ENCODE data around the gene EIF4E2.
"Not testable (repeated sequence)": the region's sequence is repeated elsewhere in the genome, so short reads cannot be mapped to it uniquely, and the experiment has no call there.

EIF4E2 gene

GRCh38 chr2:232529806-232530547 is 20.5 kb upstream of the EIF4E2 start:
- peaks cover 2% of the 10 kb centered on the region for H3K79me1 ChIP-seq (ENCODE audit: low read depth, low read length)
- no peaks in the 10 kb centered on the region for H3K36me3 ChIP-seq (replicated peaks in 1 of 2; ENCODE audit: control insufficient read depth in 2 of 2, insufficient read depth in 2 of 2, low read length in 2 of 2)
- H3K23ac ChIP-seq (ENCODE audit: low read depth, low read length, poor library complexity) = peak overlapping the region; percentile 0
- H3K9me3 ChIP-seq (replicated peaks in 1 of 2; ENCODE audit: control insufficient read depth in 2 of 2, insufficient read depth in 1 of 2, low read depth in 1 of 2, low read length in 2 of 2) = no peaks in the 10 kb centered on the region
- no peak for DNase-seq (ENCODE audit: low spot score)
- no peak overlapping the region for H2BK12ac ChIP-seq (ENCODE audit: low read length)
- peak overlapping the region; percentile 27 for H2BK15ac ChIP-seq (ENCODE audit: low read length)
- H3K9ac ChIP-seq (ENCODE audit: low read depth, low read length, poor library complexity) = no peak overlapping the region
- H2AFZ ChIP-seq (ENCODE audit: low read length) = no peak overlapping the region
- H4K91ac ChIP-seq (ENCODE audit: low read depth, low read length, poor library complexity) = no peak overlapping the region
- peak overlapping the region; percentile 20 for H2AK5ac ChIP-seq (ENCODE audit: low read depth, low read length)
- H3K18ac ChIP-seq (ENCODE audit: low read length) = no peak overlapping the region
- H3K14ac ChIP-seq (ENCODE audit: low read length) = no peak overlapping the region
- no peak overlapping the region for H3K27ac ChIP-seq (replicated peaks; ENCODE audit: low read length)
- H3K4me1 ChIP-seq (ENCODE audit: control insufficient read depth in 2 of 2, insufficient read depth in 1 of 2, low read depth in 1 of 2, low read length in 2 of 2) = peaks cover 0 to 7% of the 10 kb centered on the region in 2 donors
- whole genome bisulfite sequencing, 2 donors (ENCODE audit: extremely low coverage in 2 of 2, insufficient read length in 2 of 2, insufficient replicate concordance in 1 of 2) = no CpG with 5 or more reads among the region's 17 CpGs
- H3K4ac ChIP-seq (ENCODE audit: low read length) = no peak overlapping the region
- H2BK5ac ChIP-seq (ENCODE audit: low read length) = no peak overlapping the region
- H2BK120ac ChIP-seq (ENCODE audit: low read depth, low read length) = peak overlapping the region; percentile 64
- peaks cover 0 to 22% (median 0%) of the 10 kb centered on the region in 3 experiments for H3K27me3 ChIP-seq (ENCODE audit: control insufficient read depth in 3 of 3, insufficient read depth in 3 of 3, low read depth in 1 of 3, low read length in 3 of 3)
- H3K4me3 ChIP-seq (ENCODE audit: low read length in 2 of 2) = no peak overlapping the region
- no peak overlapping the region for H4K8ac ChIP-seq (ENCODE audit: low read depth, low read length)
- H3K4me2 ChIP-seq (ENCODE audit: insufficient read depth, low read length, poor library complexity, severe bottlenecking) = no peak overlapping the region

- H2BK120ac ChIP-seq (ENCODE audit: low read depth, low read length) = peak overlapping the region; percentile 64
- peaks cover 0 to 2% of the 10 kb centered on the region in 2 donors for H3K9me3 ChIP-seq (replicated peaks in 1 of 2; ENCODE audit: control insufficient read depth in 2 of 2, insufficient read depth in 1 of 2, low read depth in 1 of 2, low read length in 2 of 2)
- no CpG with 5 or more reads among the region's 9 CpGs for WGBS, 2 donors (ENCODE audit: extremely low coverage in 2 of 2, insufficient read length in 2 of 2, insufficient replicate concordance in 1 of 2)
- no peak overlapping the region for H2BK15ac ChIP-seq (ENCODE audit: low read length)
- H3K4me3 ChIP-seq (ENCODE audit: low read length in 2 of 2) = no peak overlapping the region
- no peak overlapping the region for H2BK12ac ChIP-seq (ENCODE audit: low read length)
- H2BK5ac ChIP-seq (ENCODE audit: low read length) = no peak overlapping the region
- H3K36me3 ChIP-seq (replicated peaks in 1 of 2; ENCODE audit: control insufficient read depth in 2 of 2, insufficient read depth in 2 of 2, low read length in 2 of 2) = no peaks in the 10 kb centered on the region
- H3K4me1 ChIP-seq (ENCODE audit: control insufficient read depth in 2 of 2, insufficient read depth in 1 of 2, low read depth in 1 of 2, low read length in 2 of 2) = peaks cover 0 to 6% of the 10 kb centered on the region in 2 donors
- peak overlapping the region; percentile 0 for H3K23ac ChIP-seq (ENCODE audit: low read depth, low read length, poor library complexity)
- peak overlapping the region; percentile 91 for H2AK5ac ChIP-seq (ENCODE audit: low read depth, low read length)
- H4K8ac ChIP-seq (ENCODE audit: low read depth, low read length) = no peak overlapping the region
- peak overlapping the region; percentile 70 for H3K18ac ChIP-seq (ENCODE audit: low read length)
- H3K14ac ChIP-seq (ENCODE audit: low read length) = no peak overlapping the region
- no peak overlapping the region for H3K9ac ChIP-seq (ENCODE audit: low read depth, low read length, poor library complexity)
- no peak overlapping the region for H3K4ac ChIP-seq (ENCODE audit: low read length)
- H3K79me1 ChIP-seq (ENCODE audit: low read depth, low read length) = peaks cover 2% of the 10 kb centered on the region
- no peak overlapping the region for H2AFZ ChIP-seq (ENCODE audit: low read length)
- H3K27me3 ChIP-seq (ENCODE audit: control insufficient read depth in 3 of 3, insufficient read depth in 3 of 3, low read depth in 1 of 3, low read length in 3 of 3) = peaks cover 0 to 22% (median 0%) of the 10 kb centered on the region in 3 experiments
- no peak for DNase-seq (ENCODE audit: low spot score)
- no peak overlapping the region for H4K91ac ChIP-seq (ENCODE audit: low read depth, low read length, poor library complexity)
- H3K27ac ChIP-seq (replicated peaks; ENCODE audit: low read length) = no peak overlapping the region
- H3K4me2 ChIP-seq (ENCODE audit: insufficient read depth, low read length, poor library complexity, severe bottlenecking) = no peak overlapping the region
Observed at GRCh38 chr2:232530626-232531260, 19.7 kb upstream of the EIF4E2 start.

- Histone ChIP-seq H3K14ac (ENCODE audit: low read length) (no peak overlapping the region), H3K27me3 (ENCODE audit: control insufficient read depth in 3 of 3, insufficient read depth in 3 of 3, low read depth in 1 of 3, low read length in 3 of 3) (peaks cover 0 to 16% (median 0%) of the 10 kb centered on the region in 3 experiments), H4K8ac (ENCODE audit: low read depth, low read length) (peak overlapping the region; percentile 95), H3K4me3 (ENCODE audit: low read length in 2 of 2) (no peak overlapping the region), H3K4me1 (ENCODE audit: control insufficient read depth in 2 of 2, insufficient read depth in 1 of 2, low read depth in 1 of 2, low read length in 2 of 2) (peaks cover 0 to 2% of the 10 kb centered on the region in 2 donors), H3K27ac (replicated peaks; ENCODE audit: low read length) (no peak overlapping the region), H3K9ac (ENCODE audit: low read depth, low read length, poor library complexity) (no peak overlapping the region), H3K36me3 (replicated peaks in 1 of 2; ENCODE audit: control insufficient read depth in 2 of 2, insufficient read depth in 2 of 2, low read length in 2 of 2) (no peaks in the 10 kb centered on the region), H3K9me3 (replicated peaks in 1 of 2; ENCODE audit: control insufficient read depth in 2 of 2, insufficient read depth in 1 of 2, low read depth in 1 of 2, low read length in 2 of 2) (peaks cover 0 to 2% of the 10 kb centered on the region in 2 donors), H2AK5ac (ENCODE audit: low read depth, low read length) (no peak overlapping the region), H2BK120ac (ENCODE audit: low read depth, low read length) (no peak overlapping the region), H3K18ac (ENCODE audit: low read length) (no peak overlapping the region), H3K79me1 (ENCODE audit: low read depth, low read length) (peaks cover 2% of the 10 kb centered on the region), H2BK15ac (ENCODE audit: low read length) (no peak overlapping the region), H3K23ac (ENCODE audit: low read depth, low read length, poor library complexity) (no peak overlapping the region), H2AFZ (ENCODE audit: low read length) (no peak overlapping the region), H3K4ac (ENCODE audit: low read length) (no peak overlapping the region), H2BK5ac (ENCODE audit: low read length) (no peak overlapping the region), H2BK12ac (ENCODE audit: low read length) (no peak overlapping the region), H4K91ac (ENCODE audit: low read depth, low read length, poor library complexity) (no peak overlapping the region), H3K4me2 (ENCODE audit: insufficient read depth, low read length, poor library complexity, severe bottlenecking) (no peak overlapping the region)
- WGBS, 2 donors (ENCODE audit: extremely low coverage in 2 of 2, insufficient read length in 2 of 2, insufficient replicate concordance in 1 of 2) = no CpG with 5 or more reads among the region's 9 CpGs
- DNase-seq (ENCODE audit: low spot score) = no peak
Observed at GRCh38 chr2:232532419-232532818, 18.1 kb upstream of the EIF4E2 start.

- peaks cover 0 to 14% (median 0%) of the 10 kb centered on the region in 3 experiments for H3K27me3 ChIP-seq (ENCODE audit: control insufficient read depth in 3 of 3, insufficient read depth in 3 of 3, low read depth in 1 of 3, low read length in 3 of 3)
- not testable (repeated sequence) for H2BK12ac ChIP-seq (ENCODE audit: low read length); H3K79me1 ChIP-seq (ENCODE audit: low read depth, low read length); H2BK15ac ChIP-seq (ENCODE audit: low read length); H3K23ac ChIP-seq (ENCODE audit: low read depth, low read length, poor library complexity); H2AK5ac ChIP-seq (ENCODE audit: low read depth, low read length); H3K9ac ChIP-seq (ENCODE audit: low read depth, low read length, poor library complexity); H3K36me3 ChIP-seq (replicated peaks in 1 of 2; ENCODE audit: control insufficient read depth in 2 of 2, insufficient read depth in 2 of 2, low read length in 2 of 2); H3K4me2 ChIP-seq (ENCODE audit: insufficient read depth, low read length, poor library complexity, severe bottlenecking); H3K14ac ChIP-seq (ENCODE audit: low read length); DNase-seq (ENCODE audit: low spot score); H2AFZ ChIP-seq (ENCODE audit: low read length); H3K4me3 ChIP-seq (ENCODE audit: low read length in 2 of 2); H4K91ac ChIP-seq (ENCODE audit: low read depth, low read length, poor library complexity); H3K4me1 ChIP-seq (ENCODE audit: control insufficient read depth in 2 of 2, insufficient read depth in 1 of 2, low read depth in 1 of 2, low read length in 2 of 2); H3K27ac ChIP-seq (replicated peaks; ENCODE audit: low read length); H3K4ac ChIP-seq (ENCODE audit: low read length); H3K18ac ChIP-seq (ENCODE audit: low read length); H2BK5ac ChIP-seq (ENCODE audit: low read length); H4K8ac ChIP-seq (ENCODE audit: low read depth, low read length); H2BK120ac ChIP-seq (ENCODE audit: low read depth, low read length); H3K9me3 ChIP-seq (replicated peaks in 1 of 2; ENCODE audit: control insufficient read depth in 2 of 2, insufficient read depth in 1 of 2, low read depth in 1 of 2, low read length in 2 of 2)
- no CpG with 5 or more reads among the region's 7 CpGs for WGBS, 2 donors (ENCODE audit: extremely low coverage in 2 of 2, insufficient read length in 2 of 2, insufficient replicate concordance in 1 of 2)
Observed at GRCh38 chr2:232532821-232533220, 17.7 kb upstream of the EIF4E2 start.
